ENCODE results near the gene AKAP6. TPM values are rescaled to one million over a fixed set of nuclear protein-coding genes. Genes with fewer than 3 reads are reported as not detected.

Gene AKAP6
- total and polyA plus RNA-seq, 4 donors: 0.42 to 3.2 (median 1.7) TPM

DNA sequence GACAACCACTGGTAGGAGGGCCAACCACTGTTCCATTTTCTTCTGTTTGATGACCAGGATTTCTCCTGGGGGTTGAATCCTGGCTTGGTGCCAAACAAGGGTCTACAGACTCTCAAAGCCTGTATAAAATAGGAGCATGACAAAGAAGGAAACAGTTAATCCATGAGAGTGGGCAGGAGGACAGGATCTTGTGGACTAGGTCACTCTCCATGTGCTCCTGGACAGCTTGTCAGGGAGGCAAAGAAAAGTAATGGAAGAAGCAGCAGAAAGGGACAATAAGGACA is 243.7 kb downstream of the AKAP6 start:
- H3K9ac ChIP-seq (ENCODE audit: low read depth in 1 of 2, low read length in 2 of 2): no peak overlapping the region
- H3K36me3 ChIP-seq (ENCODE audit: control insufficient read depth in 4 of 4, insufficient read depth in 3 of 4, low read depth in 1 of 4, low read length in 3 of 4): no peaks in the 10 kb centered on the region
- no peak for DNase-seq (ENCODE audit: low spot score)
- no peaks in the 10 kb centered on the region for H3K27me3 ChIP-seq (ENCODE audit: control insufficient read depth in 4 of 4, insufficient read depth in 4 of 4, low read length in 3 of 4)
- H3K4me3 ChIP-seq (ENCODE audit: low read depth in 1 of 3, low read length in 3 of 3): no peak overlapping the region
- H3K9me3 ChIP-seq (ENCODE audit: control insufficient read depth in 4 of 4, low read length in 3 of 4): no peaks in the 10 kb centered on the region
- peaks cover 1 to 44% (median 34%) of the 10 kb centered on the region in 4 donors for H3K4me1 ChIP-seq (ENCODE audit: control insufficient read depth in 4 of 4, insufficient read depth in 4 of 4, low read length in 3 of 4)
- TF ChIP-seq, protein P1, sequence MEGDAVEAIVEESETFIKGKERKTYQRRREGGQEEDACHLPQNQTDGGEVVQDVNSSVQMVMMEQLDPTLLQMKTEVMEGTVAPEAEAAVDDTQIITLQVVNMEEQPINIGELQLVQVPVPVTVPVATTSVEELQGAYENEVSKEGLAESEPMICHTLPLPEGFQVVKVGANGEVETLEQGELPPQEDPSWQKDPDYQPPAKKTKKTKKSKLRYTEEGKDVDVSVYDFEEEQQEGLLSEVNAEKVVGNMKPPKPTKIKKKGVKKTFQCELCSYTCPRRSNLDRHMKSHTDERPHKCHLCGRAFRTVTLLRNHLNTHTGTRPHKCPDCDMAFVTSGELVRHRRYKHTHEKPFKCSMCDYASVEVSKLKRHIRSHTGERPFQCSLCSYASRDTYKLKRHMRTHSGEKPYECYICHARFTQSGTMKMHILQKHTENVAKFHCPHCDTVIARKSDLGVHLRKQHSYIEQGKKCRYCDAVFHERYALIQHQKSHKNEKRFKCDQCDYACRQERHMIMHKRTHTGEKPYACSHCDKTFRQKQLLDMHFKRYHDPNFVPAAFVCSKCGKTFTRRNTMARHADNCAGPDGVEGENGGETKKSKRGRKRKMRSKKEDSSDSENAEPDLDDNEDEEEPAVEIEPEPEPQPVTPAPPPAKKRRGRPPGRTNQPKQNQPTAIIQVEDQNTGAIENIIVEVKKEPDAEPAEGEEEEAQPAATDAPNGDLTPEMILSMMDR (IDR thresholded peaks at IDR 0.05; ENCODE audit: low read depth, low read length, missing input control): no peak
- TF ChIP-seq HNF4A (conservative IDR thresholded peaks at IDR 0.05) (no peak), EGR1 (IDR thresholded peaks at IDR 0.05; ENCODE audit: low read depth in 2 of 2) (no peak)
- TF ChIP-seq, protein P2, sequence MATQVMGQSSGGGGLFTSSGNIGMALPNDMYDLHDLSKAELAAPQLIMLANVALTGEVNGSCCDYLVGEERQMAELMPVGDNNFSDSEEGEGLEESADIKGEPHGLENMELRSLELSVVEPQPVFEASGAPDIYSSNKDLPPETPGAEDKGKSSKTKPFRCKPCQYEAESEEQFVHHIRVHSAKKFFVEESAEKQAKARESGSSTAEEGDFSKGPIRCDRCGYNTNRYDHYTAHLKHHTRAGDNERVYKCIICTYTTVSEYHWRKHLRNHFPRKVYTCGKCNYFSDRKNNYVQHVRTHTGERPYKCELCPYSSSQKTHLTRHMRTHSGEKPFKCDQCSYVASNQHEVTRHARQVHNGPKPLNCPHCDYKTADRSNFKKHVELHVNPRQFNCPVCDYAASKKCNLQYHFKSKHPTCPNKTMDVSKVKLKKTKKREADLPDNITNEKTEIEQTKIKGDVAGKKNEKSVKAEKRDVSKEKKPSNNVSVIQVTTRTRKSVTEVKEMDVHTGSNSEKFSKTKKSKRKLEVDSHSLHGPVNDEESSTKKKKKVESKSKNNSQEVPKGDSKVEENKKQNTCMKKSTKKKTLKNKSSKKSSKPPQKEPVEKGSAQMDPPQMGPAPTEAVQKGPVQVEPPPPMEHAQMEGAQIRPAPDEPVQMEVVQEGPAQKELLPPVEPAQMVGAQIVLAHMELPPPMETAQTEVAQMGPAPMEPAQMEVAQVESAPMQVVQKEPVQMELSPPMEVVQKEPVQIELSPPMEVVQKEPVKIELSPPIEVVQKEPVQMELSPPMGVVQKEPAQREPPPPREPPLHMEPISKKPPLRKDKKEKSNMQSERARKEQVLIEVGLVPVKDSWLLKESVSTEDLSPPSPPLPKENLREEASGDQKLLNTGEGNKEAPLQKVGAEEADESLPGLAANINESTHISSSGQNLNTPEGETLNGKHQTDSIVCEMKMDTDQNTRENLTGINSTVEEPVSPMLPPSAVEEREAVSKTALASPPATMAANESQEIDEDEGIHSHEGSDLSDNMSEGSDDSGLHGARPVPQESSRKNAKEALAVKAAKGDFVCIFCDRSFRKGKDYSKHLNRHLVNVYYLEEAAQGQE (IDR thresholded peaks at IDR 0.05): no peak
- TF ChIP-seq, protein P3, sequence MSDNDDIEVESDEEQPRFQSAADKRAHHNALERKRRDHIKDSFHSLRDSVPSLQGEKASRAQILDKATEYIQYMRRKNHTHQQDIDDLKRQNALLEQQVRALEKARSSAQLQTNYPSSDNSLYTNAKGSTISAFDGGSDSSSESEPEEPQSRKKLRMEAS (IDR thresholded peaks at IDR 0.05): no peak
- TF ChIP-seq, protein P4, sequence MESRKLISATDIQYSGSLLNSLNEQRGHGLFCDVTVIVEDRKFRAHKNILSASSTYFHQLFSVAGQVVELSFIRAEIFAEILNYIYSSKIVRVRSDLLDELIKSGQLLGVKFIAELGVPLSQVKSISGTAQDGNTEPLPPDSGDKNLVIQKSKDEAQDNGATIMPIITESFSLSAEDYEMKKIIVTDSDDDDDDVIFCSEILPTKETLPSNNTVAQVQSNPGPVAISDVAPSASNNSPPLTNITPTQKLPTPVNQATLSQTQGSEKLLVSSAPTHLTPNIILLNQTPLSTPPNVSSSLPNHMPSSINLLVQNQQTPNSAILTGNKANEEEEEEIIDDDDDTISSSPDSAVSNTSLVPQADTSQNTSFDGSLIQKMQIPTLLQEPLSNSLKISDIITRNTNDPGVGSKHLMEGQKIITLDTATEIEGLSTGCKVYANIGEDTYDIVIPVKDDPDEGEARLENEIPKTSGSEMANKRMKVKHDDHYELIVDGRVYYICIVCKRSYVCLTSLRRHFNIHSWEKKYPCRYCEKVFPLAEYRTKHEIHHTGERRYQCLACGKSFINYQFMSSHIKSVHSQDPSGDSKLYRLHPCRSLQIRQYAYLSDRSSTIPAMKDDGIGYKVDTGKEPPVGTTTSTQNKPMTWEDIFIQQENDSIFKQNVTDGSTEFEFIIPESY (IDR thresholded peaks at IDR 0.05): no peak
- H3K27ac ChIP-seq (ENCODE audit: low read depth in 1 of 2, low read length in 2 of 2): peak overlapping the region; percentile 25 to 34

DNA sequence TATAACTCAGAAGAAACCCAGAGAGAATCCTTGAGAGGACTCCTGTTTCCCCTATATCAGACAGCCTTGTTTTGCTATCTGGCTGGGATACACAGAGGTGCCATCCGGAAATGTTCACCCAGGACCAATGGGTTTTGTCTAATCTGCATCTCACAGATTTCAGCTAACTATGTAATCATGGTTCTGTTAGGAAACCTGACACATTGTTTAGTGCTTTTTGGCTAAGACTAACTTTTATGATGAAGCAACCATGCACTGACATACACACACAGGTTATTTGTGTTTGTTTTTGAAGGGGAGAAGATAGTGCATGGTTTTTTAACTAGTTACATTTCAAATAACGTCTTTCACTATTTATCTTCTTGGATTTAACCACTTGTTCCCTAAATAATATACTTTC is 245.2 kb downstream of the AKAP6 start:
- Histone ChIP-seq H3K4me3 (ENCODE audit: low read depth in 1 of 3, low read length in 3 of 3) (no peak overlapping the region), H3K27ac (ENCODE audit: low read depth in 1 of 2, low read length in 2 of 2) (peak overlapping the region; percentile 72 to 74), H3K9ac (ENCODE audit: low read depth in 1 of 2, low read length in 2 of 2) (no peak overlapping the region), H3K4me1 (ENCODE audit: control insufficient read depth in 4 of 4, insufficient read depth in 4 of 4, low read length in 3 of 4) (peaks cover 1 to 39% (median 30%) of the 10 kb centered on the region in 4 donors), H3K9me3 (ENCODE audit: control insufficient read depth in 4 of 4, low read length in 3 of 4) (no peaks in the 10 kb centered on the region), H3K36me3 (ENCODE audit: control insufficient read depth in 4 of 4, insufficient read depth in 3 of 4, low read depth in 1 of 4, low read length in 3 of 4) (no peaks in the 10 kb centered on the region), H3K27me3 (ENCODE audit: control insufficient read depth in 4 of 4, insufficient read depth in 4 of 4, low read length in 3 of 4) (no peaks in the 10 kb centered on the region)
- no peak for DNase-seq (ENCODE audit: low spot score)
- 35% methylated on average over 2 of the region's 2 CpGs for WGBS
- TF ChIP-seq JUND (IDR thresholded peaks at IDR 0.05) (peak in 1 of 2 donors; percentile 32), HNF4A (conservative IDR thresholded peaks at IDR 0.05) (peak; percentile 18 to 50), NR2F2 (IDR thresholded peaks at IDR 0.05) (no peak), HNF4G (IDR thresholded peaks at IDR 0.05) (no peak), SP1 (IDR thresholded peaks at IDR 0.05) (peak; percentile 23), RAD21 (IDR thresholded peaks at IDR 0.05) (peak in 1 of 2 donors; percentile 10), GABPA (IDR thresholded peaks at IDR 0.05 in 1 of 2, conservative IDR thresholded peaks at IDR 0.05 in 1 of 2) (peak in 1 of 2 donors; percentile 46), FOXA1 (IDR thresholded peaks at IDR 0.05) (no peak), YY1 (IDR thresholded peaks at IDR 0.05) (peak; percentile 57), TAF1 (conservative IDR thresholded peaks at IDR 0.05) (no peak)
- TF ChIP-seq, protein P1 (IDR thresholded peaks at IDR 0.05; ENCODE audit: low read depth, low read length, missing input control): no peak
- TF ChIP-seq, protein P3 (IDR thresholded peaks at IDR 0.05): peak; percentile 35
- TF ChIP-seq, protein P4 (IDR thresholded peaks at IDR 0.05): peak; percentile 30
- TF ChIP-seq, protein P5, sequence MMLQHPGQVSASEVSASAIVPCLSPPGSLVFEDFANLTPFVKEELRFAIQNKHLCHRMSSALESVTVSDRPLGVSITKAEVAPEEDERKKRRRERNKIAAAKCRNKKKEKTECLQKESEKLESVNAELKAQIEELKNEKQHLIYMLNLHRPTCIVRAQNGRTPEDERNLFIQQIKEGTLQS (IDR thresholded peaks at IDR 0.05): no peak
